ENCODE measurements around the gene OSBPL10.

OSBPL10 gene

DNA sequence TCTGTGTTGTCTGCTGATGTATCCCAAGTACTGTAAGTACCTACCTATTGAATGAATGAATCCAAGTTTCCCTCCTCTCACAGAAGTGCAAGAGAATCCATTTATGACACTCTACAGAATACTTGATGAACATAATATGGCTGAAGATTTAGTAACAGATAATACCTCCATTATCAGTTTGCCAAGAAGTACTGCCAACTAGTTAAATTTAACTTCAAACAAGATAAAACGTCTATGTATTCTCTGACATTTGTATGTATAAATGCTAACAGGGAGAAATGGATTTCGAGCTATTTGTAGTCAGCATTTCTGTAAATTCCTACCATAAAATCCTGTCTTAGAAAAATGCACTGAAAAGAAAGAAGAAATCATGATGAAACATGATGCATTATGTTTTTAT lies 230.7 kb downstream of the OSBPL10 start:
- no peak for DNase-seq (ENCODE audit: low read depth in 1 of 2, low spot score in 1 of 2)

DNA sequence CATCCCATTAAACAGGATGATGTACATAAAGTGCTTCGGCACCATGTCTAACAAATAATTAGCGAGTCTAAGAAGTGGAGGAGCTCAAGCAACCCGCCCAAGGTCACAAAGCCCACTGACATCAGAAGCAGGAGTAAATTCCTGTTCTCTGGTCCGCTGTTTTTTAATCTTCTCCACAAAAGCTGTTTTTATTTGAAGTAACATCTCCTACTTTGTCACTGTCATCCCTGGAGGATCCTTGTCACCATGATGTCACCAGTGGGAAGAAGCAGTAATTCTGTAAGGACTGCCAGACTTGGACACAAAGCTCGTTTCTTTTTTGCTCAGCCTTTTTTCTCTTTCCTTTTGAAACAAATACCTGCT lies 232.1 kb downstream of the OSBPL10 start:
- DNase-seq (ENCODE audit: low read depth in 1 of 2, low spot score in 1 of 2), result no peak

DNA sequence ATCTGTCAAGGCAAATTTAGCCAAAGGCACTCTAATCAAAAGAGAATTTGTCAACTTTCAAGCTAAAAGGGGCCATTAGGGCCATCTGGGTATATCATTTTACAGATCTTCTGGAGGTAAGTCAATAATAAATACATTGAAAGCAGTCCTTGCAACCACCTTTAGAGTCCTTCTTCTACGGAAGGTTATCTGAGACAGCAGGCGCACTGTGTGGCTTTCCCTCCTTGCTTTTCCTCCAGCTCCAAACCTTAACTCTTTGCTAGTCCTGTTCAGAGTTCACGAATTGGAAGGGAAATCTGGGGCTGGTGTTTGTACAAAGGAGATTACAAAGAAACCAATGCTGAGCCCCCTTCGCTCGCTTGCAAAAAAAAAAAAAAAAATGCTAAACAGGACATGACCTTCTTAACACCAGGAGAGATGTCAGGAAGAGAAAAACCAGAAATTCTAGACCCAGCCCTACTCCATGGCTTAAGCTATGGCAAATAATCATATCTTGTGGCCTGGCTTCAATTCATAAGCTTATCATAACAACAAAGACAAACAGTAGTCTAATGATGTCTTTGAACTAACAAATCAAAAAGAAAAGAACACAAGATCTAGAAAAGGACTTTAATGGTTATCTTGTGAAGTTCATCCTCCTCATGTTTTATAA lies 232.7 kb downstream of the OSBPL10 start:
- DNase-seq (ENCODE audit: low read depth in 1 of 2, low spot score in 1 of 2), result no peak

DNA sequence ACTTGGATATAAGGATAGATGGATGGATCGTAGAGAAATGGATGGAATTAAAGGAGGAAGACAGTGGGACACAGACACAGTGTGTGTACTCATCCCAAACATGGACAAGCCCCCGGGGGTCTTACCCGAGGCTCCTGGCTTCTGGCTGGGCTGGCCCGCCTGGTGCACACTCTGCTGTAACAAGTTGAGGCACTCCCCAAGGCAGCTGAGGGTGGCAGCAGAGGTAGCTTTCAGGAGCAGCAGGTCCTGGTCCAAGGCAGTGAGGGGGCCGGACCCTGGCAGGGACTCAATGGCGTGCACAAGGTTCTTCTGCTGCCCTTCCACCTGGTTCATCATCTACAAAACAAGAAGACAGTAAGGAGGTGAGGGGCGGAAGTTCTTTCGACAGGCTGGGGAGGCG lies 233.3 kb downstream of the OSBPL10 start:
- no peak for DNase-seq (ENCODE audit: low read depth in 1 of 2, low spot score in 1 of 2)

DNA sequence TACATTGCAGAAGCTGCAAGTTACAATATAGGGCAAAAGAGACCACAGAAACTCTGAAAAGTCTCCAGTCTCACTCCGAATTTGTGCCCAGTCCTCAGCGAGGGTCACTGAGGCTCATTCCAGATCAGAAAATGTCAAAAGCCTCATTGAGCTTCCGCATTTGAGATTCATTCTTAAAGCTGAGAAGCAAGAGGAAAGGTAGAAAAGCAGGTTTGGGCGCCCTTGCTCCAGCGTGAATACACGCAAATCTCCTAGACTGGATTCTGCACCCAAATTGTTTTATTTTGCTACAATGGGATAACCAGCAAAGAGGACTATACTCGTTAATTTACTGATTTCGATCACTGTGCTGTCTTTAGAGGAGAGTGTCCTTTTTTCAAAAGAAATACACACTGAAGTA lies 236.1 kb downstream of the OSBPL10 start:
- no peak for DNase-seq (ENCODE audit: low read depth in 1 of 2, low spot score in 1 of 2)

DNA sequence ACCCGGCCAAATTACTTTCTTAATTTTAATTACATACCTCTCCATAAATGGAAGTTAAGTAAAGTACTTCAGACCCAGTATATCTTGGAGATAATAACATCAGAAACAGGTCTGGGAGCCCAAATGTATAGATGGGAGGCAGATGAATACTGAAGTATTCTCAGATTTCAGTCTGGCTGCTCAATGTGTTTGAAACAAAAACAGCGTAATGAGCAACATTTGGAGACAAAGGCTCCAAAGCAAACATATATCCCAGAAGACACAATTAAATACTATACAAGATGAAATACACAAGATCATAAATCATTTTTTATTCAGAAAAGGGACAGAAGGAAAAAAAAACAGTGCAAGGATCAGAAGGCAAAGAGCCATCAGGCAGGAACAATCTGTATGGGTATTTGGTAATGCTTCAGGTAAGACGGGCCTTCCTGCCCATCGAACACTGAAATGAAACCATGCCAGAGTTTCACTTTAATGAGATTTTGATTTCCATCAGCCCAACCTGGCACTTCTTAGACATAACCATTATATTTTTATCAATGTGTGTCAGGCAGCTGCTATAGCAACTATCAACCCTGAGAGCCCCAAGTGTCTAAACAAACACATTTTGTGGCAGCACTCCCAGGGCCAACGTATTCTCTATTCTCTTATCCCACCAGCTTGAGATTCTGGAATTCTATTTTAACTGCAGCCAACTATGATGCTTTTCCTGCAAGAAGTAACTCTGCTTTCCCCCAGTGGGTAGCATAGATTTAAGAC lies 237.6 kb downstream of the OSBPL10 start:
- no peak for DNase-seq (ENCODE audit: low read depth in 1 of 2, low spot score in 1 of 2)

DNA sequence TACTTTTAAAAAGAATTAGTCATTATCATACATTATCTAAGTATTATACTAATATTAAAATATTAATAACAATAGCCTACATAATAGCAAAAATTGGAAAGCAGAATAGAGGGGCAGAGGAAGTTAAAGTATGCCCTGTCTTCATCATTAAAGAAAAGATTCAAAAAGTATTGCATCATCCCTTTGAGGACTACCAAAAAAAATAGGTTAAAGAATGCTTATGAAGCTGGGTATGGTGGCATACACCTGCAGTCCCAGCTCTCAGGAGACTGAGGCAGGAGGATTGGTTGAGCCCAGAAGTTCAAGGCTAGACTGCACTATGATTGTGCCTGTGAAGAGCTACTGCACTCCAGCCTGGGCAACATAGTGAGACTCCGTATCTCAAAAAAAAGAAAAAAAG lies 240.7 kb downstream of the OSBPL10 start:
- DNase-seq (ENCODE audit: low read depth in 1 of 2, low spot score in 1 of 2), result no peak

DNA sequence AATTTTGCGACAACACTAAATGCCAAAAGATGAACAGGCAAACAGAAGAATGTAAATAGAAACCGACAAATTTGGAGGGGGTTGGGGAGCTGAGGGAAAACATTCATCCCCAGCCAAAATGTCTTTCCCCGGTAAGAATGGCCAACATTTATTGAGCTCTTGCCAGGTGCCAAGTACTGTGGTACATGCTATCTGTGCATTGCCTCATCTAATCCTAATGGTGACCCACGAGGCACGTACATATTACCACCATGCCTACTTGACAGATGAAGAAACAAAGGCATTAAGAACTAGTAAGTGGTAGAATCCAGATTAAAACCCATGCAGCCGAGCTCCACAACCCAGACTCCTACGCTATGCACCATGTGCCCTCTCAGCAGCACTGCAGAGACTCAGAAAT lies 242.7 kb downstream of the OSBPL10 start:
- DNase-seq (ENCODE audit: low read depth in 1 of 2, low spot score in 1 of 2), result no peak

DNA sequence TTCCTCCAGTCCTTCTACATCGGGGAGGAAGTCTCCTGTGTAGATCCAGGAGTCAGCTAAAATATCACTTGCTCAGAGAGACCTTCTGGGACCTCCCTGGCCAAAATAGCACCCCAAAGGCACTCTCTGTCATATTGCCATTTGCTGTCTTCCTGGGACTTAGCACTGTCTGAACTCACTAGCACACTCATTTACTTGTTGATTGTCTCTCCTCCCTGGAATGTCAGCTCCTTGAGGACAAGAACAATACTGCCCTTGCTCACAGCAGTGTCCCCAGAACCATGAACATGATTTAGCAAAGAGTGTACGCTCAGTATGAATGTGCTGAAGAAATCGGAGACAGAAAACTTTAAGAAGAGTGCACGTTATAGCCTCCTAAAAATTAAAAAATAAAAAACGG lies 245.4 kb downstream of the OSBPL10 start:
- no peak for DNase-seq (ENCODE audit: low read depth in 1 of 2, low spot score in 1 of 2)

DNA sequence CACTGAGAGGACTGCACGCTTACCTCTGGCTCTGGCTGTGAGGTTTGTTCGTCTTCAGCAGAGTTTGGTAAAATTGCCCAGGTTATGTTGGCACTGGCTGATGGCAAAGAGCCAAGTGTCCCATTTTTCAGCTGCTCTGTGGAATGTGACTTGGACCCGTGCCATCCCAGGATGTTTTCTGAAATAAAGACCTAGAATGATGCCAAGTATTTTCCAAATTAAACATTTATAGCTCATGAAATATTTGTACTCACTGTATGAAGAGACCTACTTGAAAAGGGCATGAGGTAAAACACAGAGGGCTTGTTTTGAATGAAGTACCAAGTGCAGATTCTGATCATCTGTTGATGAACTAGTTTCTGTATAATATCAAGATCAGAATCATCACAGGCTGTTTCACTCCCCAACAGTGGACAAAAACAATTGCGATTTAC lies 247.8 kb downstream of the OSBPL10 start:
- no peak for DNase-seq (ENCODE audit: low read depth in 1 of 2, low spot score in 1 of 2)

DNA sequence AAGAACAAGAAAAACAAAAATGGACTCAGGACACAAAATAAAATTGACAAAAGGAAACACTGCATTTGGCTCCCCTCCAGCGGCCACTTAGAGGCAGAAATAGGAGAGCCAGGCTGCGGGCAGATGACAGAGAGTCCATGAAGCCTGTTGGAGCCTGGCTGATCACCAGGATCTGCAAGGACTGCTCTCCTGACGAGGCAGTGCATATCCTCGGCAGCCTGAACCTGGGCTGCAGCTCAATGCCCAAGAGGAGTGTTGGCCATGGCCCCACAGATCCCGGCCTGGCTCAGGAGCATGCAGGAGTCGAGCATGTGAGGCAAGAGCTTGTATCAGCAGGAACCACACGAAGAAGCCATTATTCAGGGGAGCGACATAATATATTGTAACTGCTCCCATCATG lies 248.5 kb downstream of the OSBPL10 start:
- no peak for DNase-seq (ENCODE audit: low read depth in 1 of 2, low spot score in 1 of 2)

DNA sequence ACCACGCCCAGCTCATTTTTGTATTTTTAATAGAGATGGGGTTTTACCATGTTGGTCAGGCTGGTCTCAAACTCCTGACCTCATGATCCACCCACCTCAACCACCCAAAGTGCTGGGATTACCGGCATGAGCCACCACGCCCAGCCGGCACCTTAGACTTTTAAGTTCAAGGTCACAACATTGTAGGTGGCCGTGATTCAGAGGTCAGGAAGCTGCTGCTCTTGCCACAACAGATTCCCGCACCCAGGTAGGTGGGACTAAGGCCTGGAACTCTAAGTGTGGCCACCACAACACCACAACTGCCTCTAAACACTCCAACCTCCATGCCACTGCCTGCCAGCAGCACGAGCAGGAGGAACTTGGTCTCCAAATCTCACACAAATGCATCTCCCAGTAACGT lies 251.5 kb downstream of the OSBPL10 start:
- DNase-seq (ENCODE audit: low read depth in 1 of 2, low spot score in 1 of 2), result no peak

DNA sequence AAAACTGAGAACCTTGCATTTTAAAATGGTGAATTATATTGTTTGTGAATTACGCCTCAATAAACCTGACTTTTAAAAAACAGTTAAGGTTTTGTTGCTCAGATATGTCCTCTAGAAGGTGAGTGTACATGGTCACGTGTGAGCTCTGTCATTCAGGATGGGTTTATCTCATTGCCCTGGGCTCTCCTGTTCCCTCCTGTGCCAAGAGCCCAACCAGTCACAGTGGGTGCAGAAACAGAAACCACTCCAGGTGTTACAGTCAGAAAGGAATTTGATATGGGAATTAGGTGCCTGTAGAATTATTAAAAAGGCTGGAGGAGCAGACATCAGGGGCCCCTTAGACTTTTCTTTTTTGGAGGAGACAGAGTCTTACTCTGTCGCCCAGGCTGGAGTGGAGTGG lies 252.0 kb downstream of the OSBPL10 start:
- no peak for DNase-seq (ENCODE audit: low read depth in 1 of 2, low spot score in 1 of 2)

DNA sequence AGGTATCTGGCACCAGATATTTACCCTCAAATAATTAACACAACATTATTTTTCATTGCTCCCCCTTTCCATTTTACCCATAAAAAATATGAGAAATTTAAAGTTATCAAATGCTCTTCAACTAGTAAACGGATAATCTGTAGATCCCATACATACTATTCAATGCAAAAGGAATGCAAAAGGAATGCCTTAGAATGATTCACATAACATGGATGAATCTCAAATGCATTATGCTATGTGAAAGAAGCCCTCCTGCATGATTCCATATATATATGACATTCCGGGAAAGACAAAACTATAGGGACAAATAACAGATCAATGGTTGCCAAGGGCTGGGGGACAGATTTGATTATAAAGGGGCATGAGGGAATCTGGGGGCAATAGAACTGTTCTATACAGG lies 252.7 kb downstream of the OSBPL10 start:
- no peak for DNase-seq (ENCODE audit: low read depth in 1 of 2, low spot score in 1 of 2)

DNA sequence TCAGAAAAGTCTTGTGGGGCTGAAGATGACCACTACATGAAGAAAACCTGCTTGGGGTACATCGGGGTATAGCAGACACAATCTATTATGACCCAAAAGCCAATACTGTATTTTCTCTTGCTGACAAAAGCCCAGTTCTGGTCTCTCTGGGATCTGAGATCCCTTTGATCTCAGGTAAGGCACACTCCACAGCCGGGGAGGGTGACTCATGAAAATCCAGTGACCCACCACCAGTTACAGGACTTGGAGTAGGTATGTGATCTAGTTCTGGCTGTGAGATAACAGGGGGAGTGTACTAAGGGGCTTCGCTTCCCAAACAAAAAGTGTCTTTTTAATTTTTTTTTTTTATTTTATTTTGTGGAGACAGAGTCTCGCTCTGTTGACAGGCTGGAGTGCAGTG lies 255.1 kb downstream of the OSBPL10 start:
- DNase-seq (ENCODE audit: low read depth in 1 of 2, low spot score in 1 of 2), result no peak

DNA sequence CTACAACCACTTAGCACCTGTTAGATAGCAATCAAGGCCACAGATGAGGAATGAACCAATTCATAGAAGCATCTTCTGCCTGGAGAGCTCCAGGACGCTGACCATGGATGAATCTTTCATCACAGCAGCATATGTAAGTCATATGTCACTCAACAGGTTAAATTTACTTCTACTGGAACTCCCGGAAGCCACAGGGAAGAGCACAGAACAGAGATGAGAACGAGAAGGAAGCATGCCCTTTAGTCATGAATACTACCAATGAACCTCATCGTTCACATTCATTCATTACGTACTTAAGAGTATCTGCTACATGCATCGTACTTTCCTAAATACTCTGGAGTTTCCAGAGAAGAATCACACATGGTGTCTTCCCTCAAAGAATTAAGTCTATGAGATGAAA lies 255.5 kb downstream of the OSBPL10 start:
- DNase-seq (ENCODE audit: low read depth in 1 of 2, low spot score in 1 of 2), result no peak

DNA sequence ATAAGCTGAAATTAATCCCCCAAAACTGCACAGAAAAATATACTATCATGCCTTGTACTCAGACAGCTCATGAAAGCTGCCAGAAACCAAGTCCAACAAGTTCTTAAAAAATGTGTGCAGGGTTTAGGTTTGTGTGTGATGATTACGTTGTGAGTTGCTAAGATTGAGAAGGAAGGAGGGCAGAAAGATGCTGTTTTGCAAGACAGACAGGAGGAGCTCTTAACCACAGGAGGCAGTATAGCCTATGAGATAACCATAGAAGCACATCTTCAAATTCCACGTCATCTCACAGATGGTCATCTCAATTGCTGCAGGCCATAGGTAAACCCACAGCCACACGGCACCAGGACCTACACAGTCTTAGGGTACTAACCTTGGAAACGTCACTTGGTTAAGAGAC lies 256.4 kb downstream of the OSBPL10 start:
- DNase-seq (ENCODE audit: low read depth in 1 of 2, low spot score in 1 of 2), result no peak

DNA sequence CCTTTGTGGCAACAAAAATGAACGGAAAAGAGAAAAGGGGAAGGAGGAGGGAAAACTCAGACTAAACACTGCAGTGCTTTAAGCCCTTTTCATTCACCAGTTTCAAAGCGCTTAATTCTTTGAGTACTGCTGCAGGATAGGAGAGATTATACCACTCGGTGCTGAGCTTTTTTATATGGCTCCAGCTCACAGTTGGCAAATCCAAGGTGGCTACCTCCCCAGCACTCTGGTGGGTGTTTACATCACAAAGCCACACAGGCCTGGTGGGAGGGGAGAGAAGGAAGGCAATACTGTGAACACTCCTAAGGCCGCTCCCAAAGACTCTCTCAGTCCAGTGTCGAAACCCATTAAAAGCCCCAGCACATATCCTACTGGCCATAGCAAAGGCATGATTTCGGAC lies 256.9 kb downstream of the OSBPL10 start:
- DNase-seq (ENCODE audit: low read depth in 1 of 2, low spot score in 1 of 2), result no peak

DNA sequence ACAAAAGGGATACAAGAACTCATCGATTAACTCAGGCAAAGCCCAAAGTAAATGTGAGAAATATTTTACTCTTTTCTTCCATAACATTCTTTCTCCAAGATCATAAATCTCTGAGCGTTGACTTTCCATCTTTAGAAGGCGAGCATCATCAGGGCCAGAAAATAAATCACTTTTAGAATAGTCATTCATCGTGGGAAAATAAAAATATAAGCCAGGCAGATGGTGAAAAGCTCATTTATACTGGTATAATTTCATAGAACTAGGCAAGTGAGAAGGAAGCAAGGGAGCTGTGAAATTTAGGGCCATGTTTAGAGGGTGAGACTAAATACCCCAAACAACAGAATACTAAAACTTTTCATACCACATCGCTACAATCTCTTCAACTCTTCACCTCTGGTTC lies 257.4 kb downstream of the OSBPL10 start:
- DNase-seq (ENCODE audit: low read depth in 1 of 2, low spot score in 1 of 2), result no peak

DNA sequence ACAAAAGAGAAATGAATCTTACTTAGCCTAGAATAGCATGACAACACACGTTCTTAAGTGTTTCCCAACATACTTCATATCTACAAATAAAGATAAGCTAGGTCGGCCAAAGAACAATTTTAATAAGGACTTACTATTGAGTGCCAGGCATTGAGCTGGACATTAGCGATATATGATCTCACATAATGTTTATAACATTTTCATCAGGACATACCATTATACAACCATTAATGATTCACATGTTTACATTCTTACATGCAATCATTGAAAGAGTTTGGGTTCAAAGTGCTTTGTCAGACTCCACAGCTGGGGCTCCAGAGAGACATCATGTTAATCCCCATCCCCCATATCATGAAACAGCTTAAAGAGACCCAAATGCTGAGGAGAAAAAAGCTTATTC lies 259.4 kb downstream of the OSBPL10 start:
- DNase-seq (ENCODE audit: low read depth in 1 of 2, low spot score in 1 of 2), result no peak

DNA sequence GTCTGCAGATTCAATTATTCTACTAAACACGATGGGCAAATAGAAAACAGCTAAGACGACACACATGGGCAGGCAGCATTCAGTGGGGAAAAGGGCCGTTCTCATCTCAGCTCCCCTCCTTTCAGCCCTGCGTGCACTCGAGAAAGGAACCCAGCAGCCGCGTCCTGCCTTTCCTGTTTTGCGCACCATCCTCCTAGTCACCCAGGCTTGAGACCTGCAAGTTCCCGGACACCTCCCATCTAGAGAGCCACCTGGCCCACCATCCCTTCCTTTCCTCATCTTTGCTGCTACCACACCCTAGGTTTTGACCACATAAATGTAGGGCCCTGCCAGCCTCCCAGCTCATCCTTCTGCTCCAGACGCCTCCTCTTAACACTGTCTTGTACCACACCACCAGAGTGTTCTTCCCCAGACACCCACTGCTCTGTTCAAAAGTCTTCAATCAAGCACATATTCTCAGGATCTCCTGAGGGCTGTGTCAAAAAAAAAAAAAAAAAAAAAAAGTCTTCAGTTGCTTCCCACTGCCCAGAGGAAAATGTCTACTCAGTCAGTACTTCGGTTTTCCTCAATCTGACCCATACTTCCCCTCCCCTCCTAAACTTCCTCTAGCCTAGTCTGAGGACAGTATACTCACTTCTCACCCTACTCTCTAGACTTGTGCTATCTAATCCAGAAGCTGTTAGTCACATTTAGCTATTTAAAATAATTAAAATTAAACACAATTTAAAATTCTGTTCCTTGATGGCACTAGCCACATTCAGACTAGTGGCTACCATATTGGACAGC lies 266.4 kb downstream of the OSBPL10 start:
- DNase-seq (ENCODE audit: low read depth in 1 of 2, low spot score in 1 of 2), result no peak

DNA sequence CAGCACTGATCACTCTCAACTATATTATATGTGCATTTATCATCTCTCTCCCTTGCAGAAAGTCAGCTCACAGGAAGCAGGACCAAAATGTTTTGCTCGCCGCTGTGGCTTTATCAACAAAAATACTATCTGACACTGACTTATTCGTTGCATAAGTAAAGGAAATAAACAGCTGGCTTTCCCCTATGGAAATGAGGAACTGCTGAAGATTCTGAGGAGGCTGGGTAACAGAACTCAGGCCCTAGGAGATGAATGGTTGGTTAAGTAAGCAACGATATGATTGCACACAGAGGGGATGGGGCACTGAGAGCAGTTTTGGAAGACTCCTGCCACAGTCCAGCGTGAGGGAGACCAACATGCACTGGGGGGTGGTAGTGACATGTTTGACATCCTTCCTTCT lies 267.2 kb downstream of the OSBPL10 start:
- DNase-seq (ENCODE audit: low read depth in 1 of 2, low spot score in 1 of 2), result no peak

Data from activated CD4-positive, alpha-beta T cell treated with anti-CD3 and anti-CD28 coated beads, Interleukin-2, amount 50 U/mL, for 24 hours (primary cell).